Measurements from ENCODE around the gene KRTAP5-9. TPM values are rescaled to one million over a fixed set of nuclear protein-coding genes. Genes with fewer than 3 reads are reported as not detected.

KRTAP5-9 gene
- total RNA-seq, 6 donors from 2014 or later: 0.24 to 0.26 TPM; not detected in 4

- Histone ChIP-seq H3K4me1 (peaks cover 0 to 6% (median 2%) of the 10 kb centered on the region in 4 donors), H3K27ac (no peak overlapping the region), H3K27me3 (no peaks in the 10 kb centered on the region), H3K9me3 (peaks cover 0 to 6% (median 4%) of the 10 kb centered on the region in 4 donors), H3K4me3 (no peak overlapping the region), H3K36me3 (peaks cover 0 to 30% (median 17%) of the 10 kb centered on the region in 4 donors)
- 88 to 95% methylated on average over 9 of the region's 9 CpGs for WGBS, 2 donors
- ATAC-seq (ENCODE audit: low FRiP score in 2 of 2) (no peak), DNase-seq (no peak)
- no peak for TF ChIP-seq POLR2AphosphoS5 (IDR thresholded peaks at IDR 0.05)
- TF ChIP-seq CTCF (IDR thresholded peaks at IDR 0.05): no peak
- no peak for TF ChIP-seq EP300 (IDR thresholded peaks at IDR 0.05)
- TF ChIP-seq POLR2A (IDR thresholded peaks at IDR 0.05): no peak
Measured at GRCh38 chr11:71505781-71506180, 42.4 kb upstream of the KRTAP5-9 start.

DNA sequence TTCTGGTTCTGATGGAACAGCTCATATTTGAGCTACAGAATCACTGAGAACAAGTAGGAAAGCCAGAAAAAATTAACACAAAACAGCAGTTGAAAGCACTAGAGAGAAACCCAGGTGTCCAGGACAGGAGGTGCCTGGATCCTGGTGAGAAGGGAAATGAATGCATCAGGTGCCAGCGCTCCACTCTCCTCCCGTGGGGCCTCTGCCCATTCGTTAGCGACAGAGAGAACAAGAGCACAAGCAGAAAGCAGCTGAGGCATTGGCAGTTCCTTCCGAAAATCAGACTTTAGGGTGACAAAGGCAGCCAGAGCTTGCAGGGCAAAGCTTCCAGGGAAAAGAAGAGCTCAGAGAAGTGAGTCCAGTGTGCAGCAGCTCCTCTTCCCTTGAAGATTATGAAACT, 41.1 kb upstream of the KRTAP5-9 start:
- H3K4me1 ChIP-seq: peaks cover 0 to 6% (median 2%) of the 10 kb centered on the region in 4 donors
- no peaks in the 10 kb centered on the region for H3K27me3 ChIP-seq
- ATAC-seq (ENCODE audit: low FRiP score in 2 of 2) (no peak), DNase-seq (no peak)
- TF ChIP-seq EP300 (IDR thresholded peaks at IDR 0.05) (no peak), POLR2A (IDR thresholded peaks at IDR 0.05) (no peak), POLR2AphosphoS5 (IDR thresholded peaks at IDR 0.05) (no peak), CTCF (IDR thresholded peaks at IDR 0.05) (no peak)
- peaks cover 0 to 8% (median 5%) of the 10 kb centered on the region in 4 donors for H3K9me3 ChIP-seq
- H3K27ac ChIP-seq: no peak overlapping the region
- 94 to 96% methylated on average over 5 of the region's 5 CpGs for WGBS, 2 donors
- peaks cover 0 to 17% (median 5%) of the 10 kb centered on the region in 4 donors for H3K36me3 ChIP-seq
- no peak overlapping the region for H3K4me3 ChIP-seq

DNA sequence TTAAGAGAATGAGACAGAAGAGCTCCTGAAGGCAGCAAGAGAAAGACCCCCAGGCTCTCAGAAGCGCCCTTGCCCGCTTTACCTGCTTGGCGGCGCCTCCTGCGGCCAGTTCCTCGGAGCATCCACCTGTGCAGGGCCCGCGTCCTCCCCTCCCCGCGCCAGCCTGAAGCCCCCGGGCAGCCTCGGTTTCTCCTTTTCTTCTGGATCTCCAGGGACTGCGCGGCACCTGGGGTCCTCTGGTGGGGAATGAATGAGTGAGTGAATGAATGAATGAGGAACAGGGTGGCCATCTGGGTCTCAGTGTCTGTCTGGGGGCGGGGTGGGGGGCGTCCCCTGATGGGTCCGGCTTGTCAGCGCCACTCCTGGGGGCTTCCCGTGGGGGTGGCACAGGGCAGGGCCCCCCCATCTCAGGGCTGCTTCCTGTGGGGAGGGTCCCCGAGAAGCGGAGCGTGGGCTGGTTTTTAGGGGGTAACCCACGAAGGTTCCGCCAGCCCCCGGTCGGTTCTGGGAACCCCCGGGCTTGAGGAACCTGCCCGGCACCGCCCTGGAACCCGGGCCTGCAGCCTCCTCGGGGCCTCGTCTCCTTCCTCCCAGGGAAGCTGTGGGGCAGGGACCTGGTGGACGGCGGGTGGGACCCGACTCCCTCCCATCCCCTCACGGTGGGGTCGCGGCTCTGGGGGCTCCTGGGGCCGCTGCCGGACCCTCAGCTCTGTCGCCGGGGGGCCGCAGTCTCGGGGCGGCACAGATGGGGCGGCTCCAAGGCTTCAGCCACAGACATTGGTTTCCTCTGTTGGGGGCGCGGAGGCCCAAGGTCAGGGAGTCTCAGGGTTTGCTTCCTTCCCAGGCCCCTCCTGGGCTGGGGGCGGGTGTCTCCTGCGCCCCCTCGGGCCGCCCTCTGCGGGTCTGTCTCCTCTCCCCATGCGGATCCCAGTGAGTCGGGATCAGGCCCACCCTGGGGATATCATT, 29.4 kb upstream of the KRTAP5-9 start:
- H3K4me1 ChIP-seq: no peaks in the 10 kb centered on the region
- no peaks in the 10 kb centered on the region for H3K9me3 ChIP-seq
- H3K36me3 ChIP-seq: no peaks in the 10 kb centered on the region
- H3K4me3 ChIP-seq: no peak overlapping the region
- no peak overlapping the region for H3K27ac ChIP-seq
- 94 to 95% methylated on average over 6 to 48 of the region's 55 CpGs for WGBS, 2 donors
- no peaks in the 10 kb centered on the region for H3K27me3 ChIP-seq
- ATAC-seq (ENCODE audit: low FRiP score in 2 of 2) (peak; percentile 16 to 51), DNase-seq (peak in 1 of 2 donors; percentile 66)
- TF ChIP-seq POLR2A (IDR thresholded peaks at IDR 0.05) (no peak), POLR2AphosphoS5 (IDR thresholded peaks at IDR 0.05) (no peak), CTCF (IDR thresholded peaks at IDR 0.05) (no peak), EP300 (IDR thresholded peaks at IDR 0.05) (no peak)

- Histone ChIP-seq H3K36me3 (no peaks in the 10 kb centered on the region), H3K4me3 (no peak overlapping the region), H3K4me1 (no peaks in the 10 kb centered on the region), H3K27me3 (no peaks in the 10 kb centered on the region), H3K9me3 (no peaks in the 10 kb centered on the region), H3K27ac (no peak overlapping the region)
- 70 to 77% methylated on average over 5 to 10 of the region's 10 CpGs for WGBS, 2 donors
- ATAC-seq (ENCODE audit: low FRiP score in 2 of 2) (no peak), DNase-seq (no peak)
- TF ChIP-seq CTCF (IDR thresholded peaks at IDR 0.05) (no peak), POLR2AphosphoS5 (IDR thresholded peaks at IDR 0.05) (no peak), POLR2A (IDR thresholded peaks at IDR 0.05) (no peak), EP300 (IDR thresholded peaks at IDR 0.05) (no peak)
Measured at GRCh38 chr11:71519546-71519945, 28.7 kb upstream of the KRTAP5-9 start.

Measured in upper lobe of left lung (tissue), 6 donors.